ENCODE data around the gene OR13C4. TPM values are rescaled to one million over a fixed set of nuclear protein-coding genes. Genes with fewer than 3 reads are reported as not detected.
"Not testable (repeated sequence)": the region's sequence is repeated elsewhere in the genome, so short reads cannot be mapped to it uniquely, and the experiment has no call there.

The OR13C4 gene
- total RNA-seq: not detected
- not detected for polyA plus RNA-seq

GRCh38 chr9:104527109-104527508 lies at the start of gene OR13C4:
Gene OR13C4, minus strand, starts transcription at chr9:104527209. Its CDS starts 0 bp downstream, at chr9:104527209.
- Histone ChIP-seq H3K27ac (ENCODE audit: low read depth) (no peak within 1 kb of the TSS), H3K4me1 (ENCODE audit: insufficient read depth) (no peaks in the 10 kb centered on the region), H3K4me3 (ENCODE audit: low read depth, low read length) (no peak within 1 kb of the TSS), H3K36me3 (ENCODE audit: insufficient read depth) (no peaks in the 10 kb centered on the region)
- no peak for DNase-seq (ENCODE audit: extremely low spot score)

GRCh38 chr9:104575456-104575855 lies 48.4 kb upstream of the OR13C4 start:
- Histone ChIP-seq H3K36me3 (ENCODE audit: insufficient read depth) (no peaks in the 10 kb centered on the region), H3K4me3 (ENCODE audit: low read depth, low read length) (no peak overlapping the region), H3K27ac (ENCODE audit: low read depth) (no peak overlapping the region), H3K4me1 (ENCODE audit: insufficient read depth) (no peaks in the 10 kb centered on the region)
- WGBS: 61% methylated on average over 2 of the region's 2 CpGs
- no peak for DNase-seq (ENCODE audit: extremely low spot score)

GRCh38 chr9:104572612-104573011 lies 45.6 kb upstream of the OR13C4 start:
- H3K4me3 ChIP-seq (ENCODE audit: low read depth, low read length): no peak overlapping the region
- H3K4me1 ChIP-seq (ENCODE audit: insufficient read depth): no peaks in the 10 kb centered on the region
- no peak overlapping the region for H3K27ac ChIP-seq (ENCODE audit: low read depth)
- WGBS: 64% methylated on average over 1 of the region's 1 CpG
- DNase-seq (ENCODE audit: extremely low spot score): no peak
- no peaks in the 10 kb centered on the region for H3K36me3 ChIP-seq (ENCODE audit: insufficient read depth)

- no peaks in the 10 kb centered on the region for H3K36me3 ChIP-seq (ENCODE audit: insufficient read depth)
- H3K4me1 ChIP-seq (ENCODE audit: insufficient read depth): no peaks in the 10 kb centered on the region
- no peak within 1 kb of the TSS for H3K27ac ChIP-seq (ENCODE audit: low read depth)
- H3K4me3 ChIP-seq (ENCODE audit: low read depth, low read length): no peak within 1 kb of the TSS
- 86% methylated on average over 4 of the region's 4 CpGs for WGBS
- no peak for DNase-seq (ENCODE audit: extremely low spot score)
Measured at GRCh38 chr9:104568868-104569267, 41.9 kb upstream of the OR13C4 start, which contains the start of gene OR13C8. Gene OR13C8, plus strand, starts transcription at chr9:104569168. Its CDS starts 0 bp downstream, at chr9:104569168.

- H3K27ac ChIP-seq (ENCODE audit: low read depth): no peak overlapping the region
- no peaks in the 10 kb centered on the region for H3K36me3 ChIP-seq (ENCODE audit: insufficient read depth)
- H3K4me3 ChIP-seq (ENCODE audit: low read depth, low read length): no peak overlapping the region
- no peaks in the 10 kb centered on the region for H3K4me1 ChIP-seq (ENCODE audit: insufficient read depth)
- 31% methylated on average over 1 of the region's 1 CpG for WGBS
- no peak for DNase-seq (ENCODE audit: extremely low spot score)
Measured at GRCh38 chr9:104564358-104564757, 37.3 kb upstream of the OR13C4 start.

- 86% methylated on average over 8 of the region's 8 CpGs for WGBS
- no peak for DNase-seq (ENCODE audit: extremely low spot score)
- Histone ChIP-seq H3K4me3 (ENCODE audit: low read depth, low read length) (no peak overlapping the region), H3K27ac (ENCODE audit: low read depth) (no peak overlapping the region), H3K36me3 (ENCODE audit: insufficient read depth) (no peaks in the 10 kb centered on the region), H3K4me1 (ENCODE audit: insufficient read depth) (no peaks in the 10 kb centered on the region)
Measured at GRCh38 chr9:104556830-104557634, 30.0 kb upstream of the OR13C4 start.

- 91% methylated on average over 1 of the region's 1 CpG for WGBS
- DNase-seq (ENCODE audit: extremely low spot score): no peak
- H3K36me3 ChIP-seq (ENCODE audit: insufficient read depth): no peaks in the 10 kb centered on the region
- H3K4me1 ChIP-seq (ENCODE audit: insufficient read depth): no peaks in the 10 kb centered on the region
- H3K27ac ChIP-seq (ENCODE audit: low read depth): no peak overlapping the region
- no peak overlapping the region for H3K4me3 ChIP-seq (ENCODE audit: low read depth, low read length)
Measured at GRCh38 chr9:104555521-104555920, 28.5 kb upstream of the OR13C4 start.

GRCh38 chr9:104553261-104553660 lies 26.3 kb upstream of the OR13C4 start:
- no peaks in the 10 kb centered on the region for H3K4me1 ChIP-seq (ENCODE audit: insufficient read depth)
- H3K27ac ChIP-seq (ENCODE audit: low read depth): no peak overlapping the region
- no peak for DNase-seq (ENCODE audit: extremely low spot score)
- 28% methylated on average over 1 of the region's 1 CpG for WGBS
- H3K36me3 ChIP-seq (ENCODE audit: insufficient read depth): no peaks in the 10 kb centered on the region
- H3K4me3 ChIP-seq (ENCODE audit: low read depth, low read length): no peak overlapping the region

GRCh38 chr9:104544644-104545043 lies 17.6 kb upstream of the OR13C4 start:
- no peak for DNase-seq (ENCODE audit: extremely low spot score)
- Histone ChIP-seq H3K4me1 (ENCODE audit: insufficient read depth) (no peaks in the 10 kb centered on the region), H3K4me3 (ENCODE audit: low read depth, low read length) (no peak overlapping the region), H3K36me3 (ENCODE audit: insufficient read depth) (no peaks in the 10 kb centered on the region), H3K27ac (ENCODE audit: low read depth) (no peak overlapping the region)
- 87% methylated on average over 4 of the region's 4 CpGs for WGBS

GRCh38 chr9:104539275-104539674 lies 12.3 kb upstream of the OR13C4 start:
- Histone ChIP-seq H3K4me3 (ENCODE audit: low read depth, low read length) (no peak overlapping the region), H3K27ac (ENCODE audit: low read depth) (no peak overlapping the region), H3K4me1 (ENCODE audit: insufficient read depth) (no peaks in the 10 kb centered on the region), H3K36me3 (ENCODE audit: insufficient read depth) (no peaks in the 10 kb centered on the region)
- DNase-seq (ENCODE audit: extremely low spot score): no peak
- WGBS: 36% methylated on average over 1 of the region's 1 CpG

GRCh38 chr9:104536756-104537155 lies 9.7 kb upstream of the OR13C4 start, which contains the start of gene OR13C3:
Gene OR13C3, minus strand, starts transcription at chr9:104536856. Its CDS starts 133 bp downstream, at chr9:104536723.
- Histone ChIP-seq H3K4me3 (ENCODE audit: low read depth, low read length) (no peak within 1 kb of the TSS), H3K27ac (ENCODE audit: low read depth) (no peak within 1 kb of the TSS), H3K4me1 (ENCODE audit: insufficient read depth) (no peaks in the 10 kb centered on the region), H3K36me3 (ENCODE audit: insufficient read depth) (no peaks in the 10 kb centered on the region)
- WGBS: 89% methylated on average over 5 of the region's 5 CpGs
- no peak for DNase-seq (ENCODE audit: extremely low spot score)

GRCh38 chr9:104520241-104520640 lies 6.8 kb downstream of the OR13C4 start:
- not testable (repeated sequence) for H3K4me1 ChIP-seq (ENCODE audit: insufficient read depth); H3K4me3 ChIP-seq (ENCODE audit: low read depth, low read length); H3K36me3 ChIP-seq (ENCODE audit: insufficient read depth); DNase-seq (ENCODE audit: extremely low spot score); H3K27ac ChIP-seq (ENCODE audit: low read depth)
- WGBS: 83% methylated on average over 10 of the region's 10 CpGs

GRCh38 chr9:104514901-104515300 lies 12.1 kb downstream of the OR13C4 start:
- DNase-seq (ENCODE audit: extremely low spot score): no peak
- no peaks in the 10 kb centered on the region for H3K36me3 ChIP-seq (ENCODE audit: insufficient read depth)
- 75% methylated on average over 5 of the region's 5 CpGs for WGBS
- H3K27ac ChIP-seq (ENCODE audit: low read depth): no peak overlapping the region
- no peak overlapping the region for H3K4me3 ChIP-seq (ENCODE audit: low read depth, low read length)
- no peaks in the 10 kb centered on the region for H3K4me1 ChIP-seq (ENCODE audit: insufficient read depth)

- H3K27ac ChIP-seq (ENCODE audit: low read depth): no peak overlapping the region
- DNase-seq (ENCODE audit: extremely low spot score): no peak
- H3K4me1 ChIP-seq (ENCODE audit: insufficient read depth): no peaks in the 10 kb centered on the region
- H3K4me3 ChIP-seq (ENCODE audit: low read depth, low read length): no peak overlapping the region
- no peaks in the 10 kb centered on the region for H3K36me3 ChIP-seq (ENCODE audit: insufficient read depth)
Measured at GRCh38 chr9:104506565-104506964, 20.4 kb downstream of the OR13C4 start.
